Fibroblast of gingiva (primary cell): ENCODE results near the gene FAM186B.
"Not testable (repeated sequence)": the region's sequence is repeated elsewhere in the genome, so short reads cannot be mapped to it uniquely, and the experiment has no call there.

Source experiments
- DNase-seq: peaks from one replicate; pipeline ENCODE4 v3.0.0-alpha.2; 2011; ENCODE audit warnings: low read depth

Gene FAM186B

GRCh38 chr12:49635656-49636055, 30.2 kb upstream of the FAM186B start:
- DNase-seq, result no peak

- DNase-seq, result no peak
Measured at GRCh38 chr12:49635036-49635435, 29.6 kb upstream of the FAM186B start.

- DNase-seq, result no peak
Measured at GRCh38 chr12:49633703-49634345, 28.4 kb upstream of the FAM186B start.

- no peak for DNase-seq
Measured at GRCh38 chr12:49632986-49633702, 27.7 kb upstream of the FAM186B start.

GRCh38 chr12:49632401-49632800, 27.0 kb upstream of the FAM186B start:
- no peak for DNase-seq

GRCh38 chr12:49631336-49631907, 26.0 kb upstream of the FAM186B start:
- DNase-seq, result no peak

- peak; percentile 42 for DNase-seq
Measured at GRCh38 chr12:49627752-49628360, 22.4 kb upstream of the FAM186B start.

GRCh38 chr12:49626836-49627235, 21.4 kb upstream of the FAM186B start:
- no peak for DNase-seq

- no peak for DNase-seq
Measured at GRCh38 chr12:49626169-49626835, 20.9 kb upstream of the FAM186B start.

- DNase-seq, result no peak
Measured at GRCh38 chr12:49624921-49625577, 19.6 kb upstream of the FAM186B start.

- peak; percentile 73 for DNase-seq
Measured at GRCh38 chr12:49623142-49623904, 17.9 kb upstream of the FAM186B start, which contains the start of gene PRPF40B. Gene PRPF40B, plus strand, starts transcription at chr12:49623561. Its CDS starts 30 bp downstream, at chr12:49623591.

- DNase-seq, result peak; percentile 40
Measured at GRCh38 chr12:49622501-49623141, 17.2 kb upstream of the FAM186B start.

- DNase-seq, result no peak
Measured at GRCh38 chr12:49621651-49622500, 16.4 kb upstream of the FAM186B start.

GRCh38 chr12:49619286-49619685, 13.8 kb upstream of the FAM186B start:
- no peak for DNase-seq

GRCh38 chr12:49618576-49618975, 13.1 kb upstream of the FAM186B start:
- no peak for DNase-seq

GRCh38 chr12:49616533-49617219, 11.2 kb upstream of the FAM186B start:
- no peak for DNase-seq

GRCh38 chr12:49615725-49616124, 10.3 kb upstream of the FAM186B start:
- DNase-seq, result no peak

GRCh38 chr12:49612210-49612609, 6.8 kb upstream of the FAM186B start:
- no peak for DNase-seq

GRCh38 chr12:49610785-49611184, 5.3 kb upstream of the FAM186B start:
- not testable (repeated sequence) for DNase-seq
